H1 (cell line): Measurements from ENCODE around the gene SLC39A2. TPM values are rescaled to one million over a fixed set of nuclear protein-coding genes. Genes with fewer than 3 reads are reported as not detected.

Experiments
- CTCF ChIA-PET: fragments of 300-600 bp; sonication (Branson Sonifier 250); formaldehyde crosslinking; loops from one replicate; lab custom pipeline; 2021; ENCODE audit not compliant: partially characterized antibody; lab: Charles Lee
- POLR2A ChIA-PET: fragments of 300-600 bp; sonication (Branson Sonifier 250); formaldehyde crosslinking; loops from one replicate; lab custom pipeline; 2021; ENCODE audit warnings: inconsistent platforms; ENCODE audit not compliant: partially characterized antibody; lab: Charles Lee
- DNase-seq, 2 experiments: peaks; one replicate each; pipeline versions ENCODE4 v3.0.0 to v3.0.0-alpha.2; 2010 to 2022; ENCODE audit warnings: low spot score in 2 of 2, low read depth in 1 of 2, mixed read lengths in 1 of 2
- FAIRE-seq: peaks from 2 replicates; lab custom pipeline; 2011; peaks lifted over from hg19 to GRCh38; lab: Jason Lieb, UNC
- H2AFZ ChIP-seq: 2 replicates; pipeline ENCODE4 v1.8.1; 2012; ENCODE audit warnings: low read length, inconsistent platforms
- H2AK5ac ChIP-seq: 2 replicates; pipeline ENCODE4 v1.6.1; 2013; ENCODE audit warnings: low read depth, low read length
- H2BK120ac ChIP-seq: replicated peaks from 2 replicates; pipeline ENCODE3; 2013; ENCODE audit warnings: low read depth, low read length, inconsistent platforms
- H2BK12ac ChIP-seq: 2 replicates; pipeline ENCODE4 v1.6.1; 2013; ENCODE audit warnings: low read depth, low read length
- H2BK15ac ChIP-seq: 2 replicates; pipeline ENCODE4 v1.6.1; 2013; ENCODE audit warnings: low read length
- H2BK20ac ChIP-seq: 2 replicates; pipeline ENCODE4 v1.6.1; 2013; ENCODE audit warnings: low read length
- H2BK5ac ChIP-seq: 2 replicates; pipeline ENCODE4 v1.6.1; 2013; ENCODE audit warnings: low read depth, low read length
- H3K14ac ChIP-seq: 2 replicates; pipeline ENCODE4 v1.6.1; 2013; ENCODE audit warnings: inconsistent platforms; ENCODE audit not compliant: insufficient read length
- H3K18ac ChIP-seq: 2 replicates; pipeline ENCODE4 v1.6.1; 2013; ENCODE audit warnings: low read length; ENCODE audit errors: extremely low read depth
- H3K23ac ChIP-seq: 2 replicates; pipeline ENCODE4 v1.6.1; 2013; ENCODE audit warnings: inconsistent platforms; ENCODE audit not compliant: insufficient read length
- H3K23me2 ChIP-seq: 2 replicates; pipeline ENCODE4 v1.6.1; 2013; ENCODE audit warnings: low read depth, low read length
- H3K27ac ChIP-seq: 2 replicates; pipeline ENCODE4 v1.6.1; 2011; ENCODE audit warnings: low read depth, low read length, inconsistent platforms
- H3K27me3 ChIP-seq, 4 experiments: replicated peaks in 1 of 4; 1 replicate in 1 of 4; 2 replicates in 3 of 4; pipeline versions ENCODE4 v1.6.1 to v1.8.1; 2011 to 2013; ENCODE audit warnings: low read length in 3 of 4, mild to moderate bottlenecking in 3 of 4, inconsistent platforms in 2 of 4, mixed read lengths in 2 of 4, moderate library complexity in 1 of 4; ENCODE audit not compliant: control insufficient read depth in 3 of 4, insufficient read depth in 3 of 4; ENCODE audit errors: extremely low read depth in 1 of 4
- H3K36me3 ChIP-seq, 4 experiments: 2 replicates each; pipeline versions ENCODE4 v1.6.1 to v1.8.1; 2011 to 2013; ENCODE audit warnings: mild to moderate bottlenecking in 4 of 4, low read length in 3 of 4, moderate library complexity in 2 of 4, control low read depth in 1 of 4, inconsistent platforms in 1 of 4; ENCODE audit not compliant: insufficient read depth in 4 of 4, control insufficient read depth in 2 of 4
- H3K4ac ChIP-seq: replicated peaks from 2 replicates; pipeline ENCODE3; 2013; ENCODE audit warnings: low read length, low read depth, mixed read lengths, inconsistent platforms; ENCODE audit not compliant: insufficient read length
- H3K4me1 ChIP-seq, 4 experiments: replicated peaks in 1 of 4; 1 replicate in 1 of 4; 2 replicates in 3 of 4; pipeline versions ENCODE4 v1.6.1 to v1.8.1; 2011 to 2013; ENCODE audit warnings: low read length in 3 of 4, inconsistent platforms in 2 of 4, mixed read lengths in 1 of 4; ENCODE audit not compliant: insufficient read depth in 4 of 4, control insufficient read depth in 3 of 4
- H3K4me2 ChIP-seq, 2 experiments: 2 replicates each; pipeline versions ENCODE4 v1.6.1 to v1.8.1; 2011 to 2013; ENCODE audit warnings: low read depth in 2 of 2, low read length in 2 of 2, control low read depth in 1 of 2, inconsistent platforms in 1 of 2, mild to moderate bottlenecking in 1 of 2; ENCODE audit not compliant: insufficient read depth in 1 of 2
- H3K4me3 ChIP-seq, 4 experiments: fragments of 200-600, 300-600 bp in 1 of 4; sonication (generic), shearing (Covaris generic), sonication (Bioruptor Twin) in 1 of 4; 2 replicates each; pipeline versions ENCODE4 v1.5.1 to v1.8.1; 2011 to 2016; ENCODE audit warnings: low read length in 4 of 4, low read depth in 3 of 4, control low read depth in 2 of 4, inconsistent platforms in 2 of 4, mild to moderate bottlenecking in 2 of 4, mixed read lengths in 1 of 4, moderate library complexity in 1 of 4; ENCODE audit not compliant: insufficient read depth in 2 of 4; ENCODE audit errors: extremely low read depth in 1 of 4
- H3K56ac ChIP-seq: replicated peaks from 2 replicates; pipeline ENCODE3; 2013; ENCODE audit warnings: low read depth, mild to moderate bottlenecking, mixed read lengths, low read length, inconsistent platforms; ENCODE audit not compliant: insufficient read length
- H3K79me1 ChIP-seq: 2 replicates; pipeline ENCODE4 v1.6.1; 2013; ENCODE audit warnings: low read depth, low read length, control low read depth
- H3K79me2 ChIP-seq, 2 experiments: 2 replicates each; pipeline versions ENCODE4 v1.6.1 to v1.8.1; 2012 to 2013; ENCODE audit warnings: low read length in 2 of 2, mild to moderate bottlenecking in 2 of 2, inconsistent platforms in 1 of 2; ENCODE audit not compliant: insufficient read depth in 2 of 2, control insufficient read depth in 1 of 2
- H3K9ac ChIP-seq, 4 experiments: replicated peaks in 1 of 4; 1 replicate in 1 of 4; 2 replicates in 3 of 4; pipeline versions ENCODE4 v1.6.1 to v1.8.1; 2011 to 2013; ENCODE audit warnings: low read depth in 3 of 4, low read length in 3 of 4, control low read depth in 2 of 4, mild to moderate bottlenecking in 2 of 4, moderate library complexity in 2 of 4, inconsistent platforms in 1 of 4; ENCODE audit errors: extremely low read depth in 1 of 4
- H3K9me3 ChIP-seq, 2 experiments: 2 replicates each; pipeline versions ENCODE4 v1.6.1 to v1.8.1; 2012 to 2013; ENCODE audit warnings: mild to moderate bottlenecking in 2 of 2, moderate library complexity in 2 of 2, control low read depth in 1 of 2, inconsistent platforms in 1 of 2, low read depth in 1 of 2, low read length in 1 of 2, mixed read lengths in 1 of 2; ENCODE audit not compliant: insufficient read depth in 2 of 2
- H4K20me1 ChIP-seq, 2 experiments: replicated peaks in 1 of 2; 2 replicates each; pipeline versions ENCODE3 to v1.8.1; 2011 to 2013; ENCODE audit warnings: inconsistent platforms in 2 of 2, low read length in 2 of 2, mild to moderate bottlenecking in 1 of 2; ENCODE audit not compliant: insufficient read depth in 2 of 2, control insufficient read depth in 1 of 2
- H4K5ac ChIP-seq: 2 replicates; pipeline ENCODE4 v1.6.1; 2013; ENCODE audit warnings: low read length, low read depth, mixed read lengths, inconsistent platforms; ENCODE audit not compliant: insufficient read length
- H4K8ac ChIP-seq: 2 replicates; pipeline ENCODE4 v1.8.0; 2013; ENCODE audit warnings: mild to moderate bottlenecking, moderate library complexity, low read length, inconsistent platforms; ENCODE audit not compliant: insufficient read depth; ENCODE audit errors: extremely low read depth
- H4K91ac ChIP-seq: replicated peaks from 2 replicates; pipeline ENCODE3; 2013; ENCODE audit warnings: low read length, mixed read lengths, inconsistent platforms; ENCODE audit not compliant: insufficient read length
- ATF2 ChIP-seq: IDR thresholded peaks from 2 replicates; pipeline ENCODE4 v1.6.1; 2012; ENCODE audit warnings: low read length, inconsistent platforms
- CEBPB ChIP-seq: IDR thresholded peaks from 2 replicates; pipeline ENCODE4 v1.6.1; 2012; ENCODE audit warnings: low read depth, low read length
- EZH2 ChIP-seq: fragments of 200-600 bp; sonication (generic); IDR thresholded peaks from 2 replicates; pipeline ENCODE4 v1.7.1; 2012; ENCODE audit warnings: low read depth, mild to moderate bottlenecking, moderate library complexity, low read length, inconsistent platforms; ENCODE audit not compliant: severe bottlenecking
- FOSL1 ChIP-seq: IDR thresholded peaks from 2 replicates; pipeline ENCODE4 v1.6.1; 2011; ENCODE audit warnings: mild to moderate bottlenecking, low read depth, low read length, moderate library complexity; ENCODE audit not compliant: insufficient read depth
- KDM5A ChIP-seq: fragments of 200-600 bp; IDR thresholded peaks from 2 replicates; pipeline ENCODE4 v1.7.1; 2012; ENCODE audit warnings: mild to moderate bottlenecking, low read length, inconsistent platforms, mixed read lengths
- POLR2AphosphoS5 ChIP-seq: IDR thresholded peaks from 2 replicates; pipeline ENCODE4 v1.6.1; 2011; ENCODE audit warnings: low read depth, low read length
- WGBS, 2 experiments: shearing (Covaris generic) in 1 of 2; methylation state at CpG; one replicate each; pipeline versions ENCODE4 v1.1.6 to v1.1.7; 2013 to 2015; ENCODE audit warnings: low lambda C conversion rate in 2 of 2, mixed read lengths in 2 of 2, inconsistent platforms in 1 of 2, low coverage in 1 of 2, missing lambda C conversion rate in 1 of 2; ENCODE audit not compliant: insufficient replicate concordance in 2 of 2, insufficient coverage in 1 of 2, insufficient read length in 1 of 2; ENCODE audit errors: extremely low coverage in 1 of 2, missing lambda C conversion rate in 1 of 2; 5-methylcytosine and 5-hydroxymethylcytosine counted together
- polyA plus RNA-seq, 7 experiments: library from polyadenylated mRNA; depleted of rRNA in 3 of 7; stranded (reverse) in 5 of 7; unstranded in 2 of 7; fragments of >200 nt in 5 of 7; fragments of 200-250 nt in 2 of 7; gene quantifications; 1 replicate in 5 of 7; 2 replicates in 1 of 7; 4 replicates in 1 of 7; pipeline versions ENCODE4 v1.2.1 to v1.2.3, GENCODE V29; 2011 to 2013; ENCODE audit warnings: missing spikeins in 2 of 7, mixed read lengths in 2 of 7
- total RNA-seq: library from RNA; stranded (reverse); fragmentation: NEBNext Ultra II Directional; extraction: Animal tissue kit (Norgen Biotek cat#: 25700); gene quantifications from 2 replicates; pipeline ENCODE4 v1.2.1, GENCODE V29; 2021

The SLC39A2 gene
- total and polyA plus RNA-seq, 2 of the 8 experiments (the other 6 are each of a cell fraction or from before 2014, with no cell fraction given): 0.14 to 0.22 TPM

- H3K27me3 ChIP-seq: no peaks in the 10 kb centered on the region
- no peak overlapping the region for H3K14ac ChIP-seq
- ChIA-PET POLR2A (interaction anchor here (1.8 kb wide), 1 partner anchor 27 kb away, joined by 4 read pairs; no protein-coding TSS in a partner anchor), CTCF (interaction anchor here (1.1 to 10.6 kb wide), 5 partner anchors 9 to 194 kb away, joined by 4 to 117 read pairs (median 8); partner anchors contain the start of gene RNASE1)
- no peak overlapping the region for H3K56ac ChIP-seq
- FAIRE-seq (no peak), DNase-seq (no peak)
- no peak overlapping the region for H2BK20ac ChIP-seq
- H4K8ac ChIP-seq: no peak overlapping the region
- H4K20me1 ChIP-seq: peaks cover 0 to 2% of the 10 kb centered on the region in 2 experiments
- no peak overlapping the region for H2BK120ac ChIP-seq
- H3K79me2 ChIP-seq: peaks cover 0 to 5% of the 10 kb centered on the region in 2 experiments; a peak in 2 of 4 replicates
- WGBS, 2 experiments: 93% methylated on average over 14 of the region's 14 CpGs; no CpG with 5 or more reads in 1 of the 2 experiments
- TF ChIP-seq CEBPB (no peak), KDM5A (no peak), POLR2AphosphoS5 (no peak), EZH2 (no peak), FOSL1 (no peak), ATF2 (no peak)
- no peak overlapping the region for H3K4ac ChIP-seq
- no peak overlapping the region for H2BK12ac ChIP-seq
- H3K9me3 ChIP-seq: no peaks in the 10 kb centered on the region
- no peak overlapping the region for H3K4me2 ChIP-seq
- no peak overlapping the region for H3K23ac ChIP-seq
- no peak overlapping the region for H3K27ac ChIP-seq
- no peak overlapping the region for H3K4me3 ChIP-seq
- peaks cover 2 to 6% (median 5%) of the 10 kb centered on the region in 4 experiments; a peak in 5 of 7 replicates for H3K4me1 ChIP-seq
- no peak overlapping the region for H2AK5ac ChIP-seq
- H3K36me3 ChIP-seq: peaks cover 25 to 50% (median 38%) of the 10 kb centered on the region in 4 experiments
- no peak overlapping the region for H2BK5ac ChIP-seq
- H3K18ac ChIP-seq: no peak overlapping the region
- no peak overlapping the region for H4K5ac ChIP-seq
- no peak overlapping the region for H3K9ac ChIP-seq
- H3K23me2 ChIP-seq: no peaks in the 10 kb centered on the region; the same call in 1 of the 2 replicates
- H3K79me1 ChIP-seq: no peaks in the 10 kb centered on the region
- no peak overlapping the region for H2AFZ ChIP-seq
- H2BK15ac ChIP-seq: no peak overlapping the region
- no peak overlapping the region for H4K91ac ChIP-seq
Observed at GRCh38 chr14:20996521-20996920, 2.6 kb upstream of the SLC39A2 start.
